ENCODE data around the gene ACVRL1. TPM values are rescaled to one million over a fixed set of nuclear protein-coding genes. Genes with fewer than 3 reads are reported as not detected.

ACVRL1 gene
- total RNA-seq, 1 experiment from 2014 or later: 0.36 TPM

DNA sequence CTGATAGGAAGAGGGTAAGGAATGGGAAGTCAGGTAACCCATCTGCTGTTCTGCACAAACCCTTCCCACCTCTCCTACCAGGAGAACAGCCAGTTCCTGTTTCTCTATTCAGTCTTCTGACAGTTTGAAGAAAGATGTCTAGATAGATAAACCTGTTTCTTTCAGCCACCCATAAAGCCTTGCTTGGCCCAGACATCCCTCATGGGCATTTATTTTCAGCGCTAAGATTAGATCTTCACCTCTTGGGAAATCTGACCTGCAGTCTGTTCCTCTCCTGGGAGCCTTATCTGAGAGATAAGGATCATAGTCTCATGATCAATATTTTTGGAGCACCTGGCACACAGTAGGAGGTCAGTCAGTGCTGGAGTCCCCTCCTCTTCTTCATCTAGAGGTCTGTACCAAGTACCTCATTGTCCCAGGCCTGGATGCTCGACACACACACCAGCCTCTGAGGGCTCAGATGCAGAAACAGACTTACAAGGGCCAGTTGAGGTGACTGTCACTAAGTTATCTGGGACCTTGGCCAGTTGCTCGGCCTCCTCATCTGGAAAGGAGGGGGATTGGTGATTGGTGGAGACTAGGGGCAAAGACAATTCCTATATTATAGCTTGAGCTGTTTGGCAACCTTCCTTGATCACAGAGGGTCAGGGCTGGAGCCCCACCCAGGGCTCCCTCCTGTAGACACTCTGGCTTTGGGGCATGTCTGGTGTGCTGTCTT, 18.2 kb downstream of the ACVRL1 start:
- no peaks in the 10 kb centered on the region for H3K4me1 ChIP-seq (ENCODE audit: control insufficient read depth, insufficient read depth, low read length)
- no TSS peak for BruUV-seq (replicated peaks)
- no peak overlapping the region for H3K27ac ChIP-seq (ENCODE audit: low read length)
- DNase-seq (ENCODE audit: low read depth, low spot score) (no peak), ATAC-seq (no peak)
- no peaks in the 10 kb centered on the region for H3K9me3 ChIP-seq (ENCODE audit: control insufficient read depth, insufficient read depth, low read depth, low read length)
- intact Hi-C loops (cut with micrococcal nuclease; ENCODE audit: unreplicated experiment) (no loop called here), in situ Hi-C loops (cut with HindIII; ENCODE audit: low pct_unique_long_range_greater_than_20kb, low sequenced_read_pairs) (no loop called here)
- CTCF ChIA-PET: interaction anchor here (0.5 kb wide), 1 partner anchor 126 kb away, joined by 3 read pairs; the partner anchor contains the start of gene NR4A1
- H3K27me3 ChIP-seq (ENCODE audit: control insufficient read depth, insufficient read depth, low read length): no peaks in the 10 kb centered on the region
- H3K36me3 ChIP-seq (ENCODE audit: control insufficient read depth, insufficient read depth, low read length): no peaks in the 10 kb centered on the region
- TF ChIP-seq, protein P1, sequence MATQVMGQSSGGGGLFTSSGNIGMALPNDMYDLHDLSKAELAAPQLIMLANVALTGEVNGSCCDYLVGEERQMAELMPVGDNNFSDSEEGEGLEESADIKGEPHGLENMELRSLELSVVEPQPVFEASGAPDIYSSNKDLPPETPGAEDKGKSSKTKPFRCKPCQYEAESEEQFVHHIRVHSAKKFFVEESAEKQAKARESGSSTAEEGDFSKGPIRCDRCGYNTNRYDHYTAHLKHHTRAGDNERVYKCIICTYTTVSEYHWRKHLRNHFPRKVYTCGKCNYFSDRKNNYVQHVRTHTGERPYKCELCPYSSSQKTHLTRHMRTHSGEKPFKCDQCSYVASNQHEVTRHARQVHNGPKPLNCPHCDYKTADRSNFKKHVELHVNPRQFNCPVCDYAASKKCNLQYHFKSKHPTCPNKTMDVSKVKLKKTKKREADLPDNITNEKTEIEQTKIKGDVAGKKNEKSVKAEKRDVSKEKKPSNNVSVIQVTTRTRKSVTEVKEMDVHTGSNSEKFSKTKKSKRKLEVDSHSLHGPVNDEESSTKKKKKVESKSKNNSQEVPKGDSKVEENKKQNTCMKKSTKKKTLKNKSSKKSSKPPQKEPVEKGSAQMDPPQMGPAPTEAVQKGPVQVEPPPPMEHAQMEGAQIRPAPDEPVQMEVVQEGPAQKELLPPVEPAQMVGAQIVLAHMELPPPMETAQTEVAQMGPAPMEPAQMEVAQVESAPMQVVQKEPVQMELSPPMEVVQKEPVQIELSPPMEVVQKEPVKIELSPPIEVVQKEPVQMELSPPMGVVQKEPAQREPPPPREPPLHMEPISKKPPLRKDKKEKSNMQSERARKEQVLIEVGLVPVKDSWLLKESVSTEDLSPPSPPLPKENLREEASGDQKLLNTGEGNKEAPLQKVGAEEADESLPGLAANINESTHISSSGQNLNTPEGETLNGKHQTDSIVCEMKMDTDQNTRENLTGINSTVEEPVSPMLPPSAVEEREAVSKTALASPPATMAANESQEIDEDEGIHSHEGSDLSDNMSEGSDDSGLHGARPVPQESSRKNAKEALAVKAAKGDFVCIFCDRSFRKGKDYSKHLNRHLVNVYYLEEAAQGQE (IDR thresholded peaks at IDR 0.05; ENCODE audit: insufficient read depth in 1 of 2, low read depth in 2 of 2, low read length in 1 of 2): no peak
- TF ChIP-seq, protein P2, sequence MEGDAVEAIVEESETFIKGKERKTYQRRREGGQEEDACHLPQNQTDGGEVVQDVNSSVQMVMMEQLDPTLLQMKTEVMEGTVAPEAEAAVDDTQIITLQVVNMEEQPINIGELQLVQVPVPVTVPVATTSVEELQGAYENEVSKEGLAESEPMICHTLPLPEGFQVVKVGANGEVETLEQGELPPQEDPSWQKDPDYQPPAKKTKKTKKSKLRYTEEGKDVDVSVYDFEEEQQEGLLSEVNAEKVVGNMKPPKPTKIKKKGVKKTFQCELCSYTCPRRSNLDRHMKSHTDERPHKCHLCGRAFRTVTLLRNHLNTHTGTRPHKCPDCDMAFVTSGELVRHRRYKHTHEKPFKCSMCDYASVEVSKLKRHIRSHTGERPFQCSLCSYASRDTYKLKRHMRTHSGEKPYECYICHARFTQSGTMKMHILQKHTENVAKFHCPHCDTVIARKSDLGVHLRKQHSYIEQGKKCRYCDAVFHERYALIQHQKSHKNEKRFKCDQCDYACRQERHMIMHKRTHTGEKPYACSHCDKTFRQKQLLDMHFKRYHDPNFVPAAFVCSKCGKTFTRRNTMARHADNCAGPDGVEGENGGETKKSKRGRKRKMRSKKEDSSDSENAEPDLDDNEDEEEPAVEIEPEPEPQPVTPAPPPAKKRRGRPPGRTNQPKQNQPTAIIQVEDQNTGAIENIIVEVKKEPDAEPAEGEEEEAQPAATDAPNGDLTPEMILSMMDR (IDR thresholded peaks at IDR 0.05): no peak
- POLR2A ChIA-PET: no interaction called here
- H3K4me3 ChIP-seq (ENCODE audit: low read depth in 2 of 2, low read length in 2 of 2): no peak overlapping the region

DNA sequence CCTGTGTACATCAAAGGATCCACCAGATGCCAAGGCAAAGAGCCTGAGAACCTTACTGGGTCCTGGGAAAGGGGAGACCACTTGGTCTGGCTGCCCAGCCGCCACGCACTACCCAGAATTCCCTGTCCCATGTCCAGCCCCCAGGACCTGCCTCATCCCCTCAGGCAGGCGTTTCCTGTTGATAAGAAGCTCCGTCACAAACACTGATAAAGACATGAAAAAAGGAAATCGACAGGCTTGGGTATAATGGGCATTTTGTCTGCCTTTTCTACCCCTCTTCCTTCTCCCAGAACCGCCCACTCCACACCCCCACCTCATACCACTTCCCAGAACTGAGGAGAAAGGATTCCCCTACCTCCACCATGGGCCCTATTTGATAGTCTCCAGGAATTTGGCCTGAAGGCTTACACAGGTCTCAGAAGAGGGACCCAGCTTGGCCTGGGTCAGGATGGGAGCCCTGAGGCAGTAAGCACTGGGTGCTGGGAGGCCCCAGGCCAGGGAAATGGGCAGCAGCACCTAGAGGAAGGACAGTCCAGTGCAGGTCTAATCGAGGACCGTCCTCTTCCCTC, 18.8 kb downstream of the ACVRL1 start:
- no peak overlapping the region for H3K27ac ChIP-seq (ENCODE audit: low read length)
- no peaks in the 10 kb centered on the region for H3K9me3 ChIP-seq (ENCODE audit: control insufficient read depth, insufficient read depth, low read depth, low read length)
- H3K4me1 ChIP-seq (ENCODE audit: control insufficient read depth, insufficient read depth, low read length): no peaks in the 10 kb centered on the region
- no TSS peak for BruUV-seq (replicated peaks)
- H3K27me3 ChIP-seq (ENCODE audit: control insufficient read depth, insufficient read depth, low read length): no peaks in the 10 kb centered on the region
- no peak overlapping the region for H3K4me3 ChIP-seq (ENCODE audit: low read depth in 2 of 2, low read length in 2 of 2)
- in situ Hi-C loops (cut with HindIII; ENCODE audit: low pct_unique_long_range_greater_than_20kb, low sequenced_read_pairs) (no loop called here), intact Hi-C loops (cut with micrococcal nuclease; ENCODE audit: unreplicated experiment) (no loop called here)
- DNase-seq (ENCODE audit: low read depth, low spot score): no peak
- ChIA-PET CTCF (interaction anchor here (0.5 kb wide), 1 partner anchor 527 kb away, joined by 7 read pairs; no protein-coding TSS in a partner anchor), POLR2A (no interaction called here)
- TF ChIP-seq SIN3A (IDR thresholded peaks at IDR 0.05; ENCODE audit: borderline replicate concordance, insufficient read depth, low read depth, low read length) (no peak), TCF7L2 (IDR thresholded peaks at IDR 0.05; ENCODE audit: low read depth, low read length) (no peak), POLR2AphosphoS5 (IDR thresholded peaks at IDR 0.05; ENCODE audit: low read depth, low read length) (no peak)
- TF ChIP-seq, protein P1 (IDR thresholded peaks at IDR 0.05; ENCODE audit: insufficient read depth in 1 of 2, low read depth in 2 of 2, low read length in 1 of 2): no peak
- TF ChIP-seq, protein P2 (IDR thresholded peaks at IDR 0.05): no peak
- ATAC-seq: no peak
- no peaks in the 10 kb centered on the region for H3K36me3 ChIP-seq (ENCODE audit: control insufficient read depth, insufficient read depth, low read length)

All from Panc1 (cell line).